IMR-90 (cell line): ENCODE measurements around the gene NOSTRIN. TPM values are rescaled to one million over a fixed set of nuclear protein-coding genes. Genes with fewer than 3 reads are reported as not detected.

Experiments
- ATAC-seq: fragments of 200-7000 bp; cut with Tn5 transposase; 2 replicates; pipeline ENCODE4 v1.9.1; 2020; ENCODE audit warnings: low read depth, mild to moderate bottlenecking, moderate library complexity
- BruUV-seq: library from RNA; stranded (reverse); fragments of 400-500 nt; replicated peaks from 2 replicates; lab custom pipeline; 2021; lab: Mats Ljungman, UMichigan
- CTCF ChIA-PET: fragments of 300-600 bp; formaldehyde crosslinking; extraction: SDS; loops from one replicate; lab custom pipeline; 2021; ENCODE audit warnings: antibody characterized with exemption; lab: Yijun Ruan, JAX
- POLR2A ChIA-PET: fragments of 300-600 bp; sonication (Branson Sonifier 250); formaldehyde crosslinking; loops from one replicate; lab custom pipeline; 2022; ENCODE audit warnings: antibody characterized with exemption; ENCODE audit not compliant: unreplicated experiment; lab: Charles Lee
- DNase-seq: peaks from one replicate; pipeline ENCODE4 v3.0.0; 2013
- H2AFZ ChIP-seq: replicated peaks from 2 replicates; pipeline ENCODE3; 2013; ENCODE audit warnings: low read length, mild to moderate bottlenecking; ENCODE audit not compliant: poor library complexity
- H2AK5ac ChIP-seq: 2 replicates; pipeline ENCODE4 v1.6.1; 2013; ENCODE audit warnings: low read depth, low read length, inconsistent platforms
- H2AK9ac ChIP-seq: replicated peaks from 2 replicates; pipeline ENCODE3; 2013; ENCODE audit warnings: mild to moderate bottlenecking, low read depth, low read length, moderate library complexity; ENCODE audit not compliant: poor library complexity
- H2BK120ac ChIP-seq: 2 replicates; pipeline ENCODE4 v1.6.1; 2013; ENCODE audit warnings: low read depth, low read length, inconsistent platforms
- H2BK15ac ChIP-seq: 3 replicates; pipeline ENCODE4 v1.6.1; 2013; ENCODE audit warnings: low read depth, low read length, inconsistent platforms
- H2BK20ac ChIP-seq: 2 replicates; pipeline ENCODE4 v1.6.1; 2013; ENCODE audit warnings: low read depth, mild to moderate bottlenecking, inconsistent platforms, low read length, moderate library complexity
- H2BK5ac ChIP-seq: 2 replicates; pipeline ENCODE4 v1.6.1; 2013; ENCODE audit warnings: mild to moderate bottlenecking, low read depth, low read length, inconsistent platforms; ENCODE audit not compliant: poor library complexity, severe bottlenecking
- H3K14ac ChIP-seq: replicated peaks from 2 replicates; pipeline ENCODE4 v1.6.1; 2013; ENCODE audit warnings: low read depth, low read length, inconsistent platforms
- H3K18ac ChIP-seq: 2 replicates; pipeline ENCODE4 v1.6.1; 2013; ENCODE audit warnings: low read depth, low read length, control low read depth
- H3K23ac ChIP-seq: 2 replicates; pipeline ENCODE4 v1.6.1; 2013; ENCODE audit warnings: low read depth, low read length, inconsistent platforms
- H3K27ac ChIP-seq: 2 replicates; pipeline ENCODE4 v1.5.1; 2013; ENCODE audit warnings: mild to moderate bottlenecking, control low read depth, low read length; ENCODE audit not compliant: insufficient read depth
- H3K27me3 ChIP-seq: 2 replicates; pipeline ENCODE4 v1.6.1; 2013; ENCODE audit warnings: low read length; ENCODE audit not compliant: control insufficient read depth, insufficient read depth
- H3K36me3 ChIP-seq: 2 replicates; pipeline ENCODE4 v1.6.1; 2013; ENCODE audit warnings: low read length, mixed read lengths; ENCODE audit not compliant: control insufficient read depth, insufficient read depth
- H3K4ac ChIP-seq: 2 replicates; pipeline ENCODE4 v1.6.1; 2013; ENCODE audit warnings: low read depth, low read length, inconsistent platforms
- H3K4me1 ChIP-seq: 2 replicates; pipeline ENCODE4 v1.6.1; 2013; ENCODE audit warnings: low read length, mixed read lengths; ENCODE audit not compliant: control insufficient read depth, insufficient read depth
- H3K4me2 ChIP-seq: 2 replicates; pipeline ENCODE4 v1.6.1; 2013; ENCODE audit warnings: low read depth, mild to moderate bottlenecking, control low read depth, low read length, moderate library complexity
- H3K4me3 ChIP-seq: 2 replicates; pipeline ENCODE4 v1.5.1; 2013; ENCODE audit warnings: low read depth, mild to moderate bottlenecking, control low read depth, low read length, moderate library complexity; ENCODE audit not compliant: insufficient read depth
- H3K56ac ChIP-seq: 2 replicates; pipeline ENCODE4 v1.6.1; 2013; ENCODE audit warnings: low read length, inconsistent platforms; ENCODE audit not compliant: insufficient read depth; ENCODE audit errors: extremely low read depth
- H3K79me1 ChIP-seq, 2 experiments: 2 replicates each; pipeline ENCODE4 v1.6.1; 2013; ENCODE audit warnings: low read length in 2 of 2, inconsistent platforms in 1 of 2, low read depth in 1 of 2
- H3K9ac ChIP-seq: 2 replicates; pipeline ENCODE4 v1.6.1; 2013; ENCODE audit warnings: low read depth, low read length, control low read depth
- H3K9me1 ChIP-seq: 2 replicates; pipeline ENCODE4 v1.6.1; 2013; ENCODE audit warnings: low read length, inconsistent platforms; ENCODE audit not compliant: insufficient read depth
- H3K9me3 ChIP-seq: 2 replicates; pipeline ENCODE4 v1.6.1; 2013; ENCODE audit warnings: low read length; ENCODE audit not compliant: control insufficient read depth, insufficient read depth
- H4K20me1 ChIP-seq: 2 replicates; pipeline ENCODE4 v1.6.1; 2013; ENCODE audit warnings: low read length, inconsistent platforms; ENCODE audit not compliant: insufficient read depth
- H4K5ac ChIP-seq: 2 replicates; pipeline ENCODE4 v1.6.1; 2013; ENCODE audit warnings: mild to moderate bottlenecking, low read depth, low read length, control low read depth
- H4K8ac ChIP-seq, 2 experiments: 2 replicates each; pipeline ENCODE4 v1.6.1; 2013; ENCODE audit warnings: low read depth in 2 of 2, low read length in 2 of 2, control low read depth in 1 of 2, inconsistent platforms in 1 of 2
- H4K91ac ChIP-seq: 2 replicates; pipeline ENCODE4 v1.6.1; 2013; ENCODE audit warnings: low read depth, low read length, inconsistent platforms; ENCODE audit not compliant: insufficient read depth
- BHLHE40 ChIP-seq: fragments of 150-350 bp; IDR thresholded peaks from 2 replicates; pipeline ENCODE4 v1.6.1; 2016; ENCODE audit warnings: mild to moderate bottlenecking, low read depth, low read length
- CEBPB ChIP-seq: IDR thresholded peaks from 2 replicates; pipeline ENCODE4 v1.6.1; 2012; ENCODE audit warnings: low read depth, low read length, improper control_type of control experiment
- CHD1 ChIP-seq: IDR thresholded peaks from 2 replicates; pipeline ENCODE4 v1.6.1; 2012; ENCODE audit warnings: low read depth, low read length, improper control_type of control experiment
- CTCF ChIP-seq: conservative IDR thresholded peaks from 2 replicates; pipeline ENCODE4 v1.5.1; 2012; ENCODE audit warnings: mild to moderate bottlenecking, low read depth, low read length, improper control_type of control experiment
- ELK1 ChIP-seq: fragments of 150-350 bp; IDR thresholded peaks from 2 replicates; pipeline ENCODE4 v1.6.1; 2016; ENCODE audit warnings: low read depth, mild to moderate bottlenecking, low read length, moderate library complexity, borderline replicate concordance
- FOS ChIP-seq: fragments of 150-350 bp; IDR thresholded peaks from 2 replicates; pipeline ENCODE4 v1.6.1; 2016; ENCODE audit warnings: low read depth, low read length
- MAFK ChIP-seq: IDR thresholded peaks from 2 replicates; pipeline ENCODE4 v1.6.1; 2012; ENCODE audit warnings: low read depth, low read length, improper control_type of control experiment
- MAZ ChIP-seq: IDR thresholded peaks from 2 replicates; pipeline ENCODE4 v1.6.1; 2012; ENCODE audit warnings: low read depth, mild to moderate bottlenecking, low read length, improper control_type of control experiment, moderate library complexity, borderline replicate concordance
- MXI1 ChIP-seq: IDR thresholded peaks from 2 replicates; pipeline ENCODE4 v1.6.1; 2012; ENCODE audit warnings: low read depth, mild to moderate bottlenecking, low read length, moderate library complexity, borderline replicate concordance
- NFE2L2 ChIP-seq: fragments of 150-350 bp; IDR thresholded peaks from 2 replicates; pipeline ENCODE4 v1.6.1; 2016; ENCODE audit warnings: low read depth, mild to moderate bottlenecking, low read length
- POLR2A ChIP-seq: IDR thresholded peaks from 2 replicates; pipeline ENCODE4 v1.6.1; 2012; ENCODE audit warnings: mild to moderate bottlenecking, low read depth, low read length
- RAD21 ChIP-seq: IDR thresholded peaks from 2 replicates; pipeline ENCODE4 v1.6.1; 2012; ENCODE audit warnings: low read length, improper control_type of control experiment
- RCOR1 ChIP-seq: IDR thresholded peaks from 2 replicates; pipeline ENCODE4 v1.6.1; 2012; ENCODE audit warnings: mild to moderate bottlenecking, low read length, improper control_type of control experiment; ENCODE audit not compliant: insufficient replicate concordance
- RFX5 ChIP-seq: IDR thresholded peaks from 2 replicates; pipeline ENCODE4 v1.8.0; 2012; ENCODE audit warnings: low read depth, mild to moderate bottlenecking, low read length, moderate library complexity
- SMC3 ChIP-seq: fragments of 150-350 bp; IDR thresholded peaks from 2 replicates; pipeline ENCODE4 v1.6.1; 2016; ENCODE audit warnings: low read depth, mild to moderate bottlenecking, antibody characterized with exemption, low read length, moderate library complexity
- USF2 ChIP-seq: fragments of 150-350 bp; IDR thresholded peaks from 2 replicates; pipeline ENCODE4 v1.6.1; 2017; ENCODE audit warnings: mild to moderate bottlenecking, antibody characterized with exemption, low read length, low read depth
- WGBS, 2 experiments: methylation state at CpG; one replicate each; pipeline versions ENCODE4 v1.1.5 to v1.1.7; 2013; ENCODE audit warnings: missing lambda C conversion rate in 2 of 2; ENCODE audit not compliant: insufficient read length in 1 of 2; ENCODE audit errors: extremely low coverage in 2 of 2; 5-methylcytosine and 5-hydroxymethylcytosine counted together
- dilution Hi-C: fragments of 300-500 bp; cut with HindIII; formaldehyde crosslinking; loops from one replicate; pipeline ENCODE4 v1.14.3; 2018; ENCODE audit warnings: low sequenced_read_pairs; ENCODE audit not compliant: unreplicated experiment
- in situ Hi-C: fragments of 300-500 bp; cut with MboI; formaldehyde crosslinking; loops from 3 replicates; pipeline ENCODE4 v1.14.3; 2019; ENCODE audit warnings: low sequenced_read_pairs, inconsistent platforms, mixed read lengths
- intact Hi-C: fragments of 100-400 bp; cut with micrococcal nuclease; formaldehyde crosslinking; loops from 2 replicates; pipeline ENCODE4 v1.10.0; 2022
- polyA plus RNA-seq, 3 experiments: library from polyadenylated mRNA; depleted of rRNA; stranded (reverse); fragments of >200 nt; gene quantifications; 2 replicates each; pipeline ENCODE4 v1.2.3, GENCODE V29; 2012; ENCODE audit warnings: low replicate concordance in 1 of 3
- total RNA-seq: library from RNA; depleted of rRNA; stranded (reverse); fragments of >200 nt; gene quantifications from 2 replicates; pipeline ENCODE4 v1.2.3, GENCODE V29; 2012

Gene NOSTRIN
- total and polyA plus RNA-seq, 2 of the 4 experiments (the other 2 are of a cell fraction), result 0.15 to 0.18 TPM

- H4K20me1 ChIP-seq, result no peaks in the 10 kb centered on the region
- H3K27ac ChIP-seq, result no peak overlapping the region
- no peak for DNase-seq
- no peak overlapping the region for H2AFZ ChIP-seq
- no peak overlapping the region for H3K23ac ChIP-seq
- H3K79me1 ChIP-seq, result no peaks in the 10 kb centered on the region
- H2AK9ac ChIP-seq, result no peak overlapping the region
- no peak overlapping the region for H3K14ac ChIP-seq
- no peak overlapping the region for H3K4me2 ChIP-seq
- WGBS, 2 experiments, result no CpG with 5 or more reads among the region's 2 CpGs
- intact Hi-C loops (no loop called here), in situ Hi-C loops (no loop called here), dilution Hi-C loops (no loop called here)
- no peak for ATAC-seq
- H3K18ac ChIP-seq, result no peak overlapping the region
- no peak overlapping the region for H2BK20ac ChIP-seq
- H4K8ac ChIP-seq, result no peak overlapping the region
- H2BK120ac ChIP-seq, result no peak overlapping the region
- no peak overlapping the region for H3K56ac ChIP-seq
- H2BK5ac ChIP-seq, result no peak overlapping the region
- no peak overlapping the region for H3K4me3 ChIP-seq
- TF ChIP-seq MAZ (no peak), SMC3 (no peak), ELK1 (no peak), POLR2A (no peak), MAFK (no peak), USF2 (no peak), CHD1 (no peak), CTCF (no peak), RAD21 (no peak), NFE2L2 (no peak), RFX5 (no peak), FOS (no peak), MXI1 (no peak), RCOR1 (no peak), BHLHE40 (no peak), CEBPB (no peak)
- H3K9me1 ChIP-seq, result no peaks in the 10 kb centered on the region
- H4K5ac ChIP-seq, result no peak overlapping the region
- no peak overlapping the region for H2AK5ac ChIP-seq
- H3K9ac ChIP-seq, result no peak overlapping the region
- H3K36me3 ChIP-seq, result no peaks in the 10 kb centered on the region
- H3K4ac ChIP-seq, result no peak overlapping the region
- H3K9me3 ChIP-seq, result no peaks in the 10 kb centered on the region
- no TSS peak for BruUV-seq
- ChIA-PET POLR2A (no interaction called here), CTCF (no interaction called here)
- H2BK15ac ChIP-seq, result no peak overlapping the region
- no peak overlapping the region for H4K91ac ChIP-seq
- no peaks in the 10 kb centered on the region for H3K4me1 ChIP-seq
- no peaks in the 10 kb centered on the region for H3K27me3 ChIP-seq
Measured at GRCh38 chr2:168766600-168766999, 35.8 kb upstream of the NOSTRIN start.
